HG03060 (cell line): ENCODE results near the gene PHTF2.

Source experiments
- ATAC-seq: cut with Tn5 transposase; IDR thresholded peaks from one replicate; pipeline ENCODE4 v1.9.1; 2021; ENCODE audit warnings: low read depth, moderate number of reproducible peaks; ENCODE audit not compliant: unreplicated experiment

PHTF2 gene

DNA sequence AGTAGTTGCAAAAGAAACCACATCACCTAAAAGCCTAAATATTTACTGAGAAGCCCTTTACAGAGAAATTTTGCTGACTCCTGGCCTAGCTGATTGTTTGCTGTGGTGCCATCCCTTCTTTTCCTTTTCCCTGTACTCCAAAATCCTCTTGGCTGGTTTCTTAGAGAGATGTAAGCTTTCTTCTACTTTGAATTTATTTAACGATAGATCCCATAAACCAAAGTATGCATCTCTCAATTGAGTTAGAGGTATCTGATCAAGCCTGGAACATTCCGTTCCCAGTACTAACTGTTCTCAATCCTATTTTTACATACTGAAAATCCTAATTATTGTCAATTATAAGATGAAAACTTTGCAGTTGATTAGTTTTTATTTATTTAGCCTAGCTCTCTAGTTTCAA is 6.6 kb upstream of the PHTF2 start:
- no peak for ATAC-seq

DNA sequence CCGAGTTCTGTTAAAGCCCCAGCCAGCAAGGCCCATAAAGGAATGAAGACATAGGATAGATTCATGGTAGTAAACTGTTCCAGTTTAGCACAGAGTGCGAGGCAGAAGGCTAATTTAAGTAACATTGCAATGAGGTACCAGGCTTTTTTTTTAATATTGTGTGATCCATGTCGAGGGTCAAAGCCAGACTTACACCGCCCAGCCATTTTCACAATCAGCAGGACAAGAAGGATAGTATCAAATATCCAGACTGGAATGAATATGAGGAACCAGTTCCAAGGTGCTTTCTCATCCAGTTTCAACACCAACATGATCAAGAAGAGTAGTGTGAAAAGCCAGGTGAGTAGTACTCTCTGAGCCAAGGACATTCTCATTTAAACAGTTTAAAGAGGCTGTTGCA is 4.6 kb upstream of the PHTF2 start:
- ATAC-seq = no peak

DNA sequence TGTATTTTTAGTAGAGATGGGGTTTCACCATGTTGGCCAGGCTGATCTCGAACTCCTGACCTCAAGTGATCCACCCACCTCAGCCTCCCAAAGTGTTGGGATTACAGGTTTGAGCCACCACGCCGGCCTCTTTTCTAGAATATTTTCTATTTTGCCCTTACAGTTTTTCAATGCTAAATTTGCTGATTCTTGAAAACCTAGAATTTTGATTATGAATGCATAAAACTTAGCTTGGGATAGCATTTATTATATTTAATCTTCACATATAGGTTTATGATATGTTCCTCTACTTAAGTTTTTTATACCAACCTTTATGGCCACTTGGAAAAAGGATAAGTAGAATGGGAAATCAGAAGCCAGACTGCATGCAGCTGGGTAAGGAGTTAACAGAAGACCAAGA is 2.5 kb upstream of the PHTF2 start:
- ATAC-seq = no peak

DNA sequence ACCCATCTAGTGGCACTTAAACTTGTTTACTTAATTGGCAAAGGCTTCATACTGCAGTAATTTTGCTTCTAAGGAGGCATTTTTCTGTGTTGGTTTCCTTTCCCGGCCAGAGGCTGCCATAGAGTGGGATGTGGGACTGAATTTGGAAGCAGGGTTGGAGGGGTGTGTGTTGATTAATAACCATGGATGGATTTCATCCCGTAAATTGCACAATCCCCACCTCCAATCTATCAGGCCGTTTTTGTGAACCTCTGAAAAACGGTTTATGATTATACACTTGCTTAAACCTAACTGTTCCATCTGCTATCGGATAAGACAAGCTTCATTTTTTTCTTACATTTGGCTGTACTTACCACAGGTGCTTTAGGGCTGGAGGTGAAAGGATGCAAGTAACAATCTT is 1.6 kb upstream of the PHTF2 start:
- ATAC-seq = no peak

DNA sequence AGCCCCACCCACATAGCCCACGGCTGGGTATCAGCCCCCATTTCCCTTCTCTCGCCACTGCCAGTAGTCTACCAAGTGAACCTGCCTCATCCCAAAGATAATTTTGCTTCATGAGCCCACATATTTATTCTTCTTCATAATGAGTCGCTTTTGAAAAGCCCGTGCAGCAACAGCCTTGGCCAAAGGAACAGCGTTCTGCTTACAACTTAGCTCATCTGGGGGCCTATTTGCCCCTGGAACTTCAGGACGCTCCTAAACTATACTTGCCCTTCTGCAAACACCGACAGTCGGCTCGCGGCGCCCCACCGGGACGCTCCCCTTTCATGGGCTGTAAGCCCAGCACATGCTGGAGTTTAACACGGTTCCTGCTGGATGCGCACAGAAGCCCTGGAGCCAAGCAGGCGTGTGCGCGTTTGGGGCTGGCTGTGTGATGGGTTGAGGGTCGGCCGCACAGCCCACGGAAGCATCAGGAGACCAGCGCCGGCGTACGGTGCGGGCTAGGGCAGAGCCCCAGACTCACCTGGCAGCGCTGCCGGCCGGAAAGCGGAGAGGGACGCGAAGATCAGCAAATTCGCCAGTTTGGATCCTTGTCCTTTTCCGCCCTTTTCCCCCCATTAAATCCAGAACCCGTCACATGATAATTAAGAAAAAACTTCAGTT is 709 bp upstream of the PHTF2 start:
- peak; percentile 6 for ATAC-seq

DNA sequence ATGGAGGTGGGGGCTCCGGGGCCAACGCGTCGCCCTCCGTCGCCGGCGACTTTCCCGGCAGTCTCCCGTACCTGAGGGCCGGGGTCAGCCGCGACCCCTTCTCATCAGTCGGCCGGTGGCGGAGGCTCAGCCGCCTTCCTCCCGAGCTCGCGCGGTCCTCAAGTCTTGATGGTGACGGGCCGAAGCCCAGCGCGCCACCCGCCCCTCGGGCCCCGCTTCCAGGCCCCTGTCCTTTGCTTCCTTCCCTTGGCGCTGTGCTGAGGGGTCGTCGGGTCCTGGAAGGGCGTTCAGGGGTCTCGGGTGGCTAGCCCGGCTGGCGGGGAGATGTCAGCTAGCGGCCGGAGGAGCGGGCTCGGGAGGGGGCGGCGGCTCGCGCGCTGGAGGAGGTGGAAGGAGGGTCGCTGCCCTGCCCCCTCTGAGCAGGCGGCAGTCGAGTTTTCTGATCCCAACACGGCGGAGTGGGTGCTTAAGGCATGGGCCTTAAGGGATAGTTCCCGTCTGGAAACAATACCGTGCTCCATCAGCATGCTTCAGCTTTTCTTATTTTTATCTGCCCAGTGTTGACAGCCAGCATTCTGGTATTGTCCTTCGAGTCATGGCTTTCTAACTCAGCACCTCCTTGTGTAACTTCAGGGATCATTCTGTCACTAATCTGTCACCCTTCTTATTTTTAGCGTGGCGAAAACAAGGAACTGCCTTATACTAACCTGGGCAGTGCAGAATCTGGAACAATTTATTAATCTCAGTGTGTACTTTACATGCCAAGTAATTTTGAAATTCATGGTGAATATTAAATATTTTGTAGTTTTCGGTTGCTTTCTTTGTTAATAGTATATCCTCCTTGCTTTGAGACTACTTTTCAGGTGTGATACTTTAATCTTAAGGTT is 748 bp downstream of the PHTF2 start:
- no peak for ATAC-seq

DNA sequence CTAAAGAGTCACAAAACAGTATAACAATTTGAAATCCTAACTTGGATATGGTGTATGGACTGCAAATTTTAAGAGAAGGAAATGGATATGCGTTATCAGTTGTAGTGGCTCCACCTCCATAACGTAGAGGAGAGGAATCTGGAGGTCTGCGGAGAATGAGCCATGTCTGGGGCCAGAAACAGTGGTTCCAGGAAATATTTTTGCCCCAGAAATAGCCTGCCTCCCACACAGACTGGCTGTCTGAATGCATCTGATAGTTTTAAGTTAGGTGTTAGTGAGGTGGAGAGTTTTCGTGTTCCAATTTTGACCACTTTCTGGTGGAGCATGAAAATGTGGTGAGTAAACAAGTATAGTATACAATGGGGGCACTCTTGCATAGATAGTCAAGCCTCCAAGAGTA is 1.6 kb downstream of the PHTF2 start:
- peak; percentile 20 for ATAC-seq

DNA sequence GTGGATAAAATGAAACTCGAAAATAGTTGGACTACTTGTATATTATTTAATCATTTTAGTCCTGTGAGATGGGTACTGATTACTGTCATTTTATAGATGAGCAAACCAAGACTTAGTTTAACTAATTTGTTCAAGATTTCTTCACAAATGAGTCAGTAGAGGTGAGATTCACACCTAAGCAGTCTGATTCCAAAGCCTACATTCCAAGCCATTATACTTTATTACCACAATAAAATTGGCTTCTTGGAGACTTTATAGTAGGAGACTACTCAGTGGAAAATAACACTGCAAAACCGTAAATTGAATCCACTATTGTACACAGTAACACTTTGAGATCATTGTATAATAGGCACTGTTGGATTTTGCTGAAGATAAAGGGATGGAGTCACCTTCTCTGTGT is 2.2 kb downstream of the PHTF2 start:
- ATAC-seq = no peak

DNA sequence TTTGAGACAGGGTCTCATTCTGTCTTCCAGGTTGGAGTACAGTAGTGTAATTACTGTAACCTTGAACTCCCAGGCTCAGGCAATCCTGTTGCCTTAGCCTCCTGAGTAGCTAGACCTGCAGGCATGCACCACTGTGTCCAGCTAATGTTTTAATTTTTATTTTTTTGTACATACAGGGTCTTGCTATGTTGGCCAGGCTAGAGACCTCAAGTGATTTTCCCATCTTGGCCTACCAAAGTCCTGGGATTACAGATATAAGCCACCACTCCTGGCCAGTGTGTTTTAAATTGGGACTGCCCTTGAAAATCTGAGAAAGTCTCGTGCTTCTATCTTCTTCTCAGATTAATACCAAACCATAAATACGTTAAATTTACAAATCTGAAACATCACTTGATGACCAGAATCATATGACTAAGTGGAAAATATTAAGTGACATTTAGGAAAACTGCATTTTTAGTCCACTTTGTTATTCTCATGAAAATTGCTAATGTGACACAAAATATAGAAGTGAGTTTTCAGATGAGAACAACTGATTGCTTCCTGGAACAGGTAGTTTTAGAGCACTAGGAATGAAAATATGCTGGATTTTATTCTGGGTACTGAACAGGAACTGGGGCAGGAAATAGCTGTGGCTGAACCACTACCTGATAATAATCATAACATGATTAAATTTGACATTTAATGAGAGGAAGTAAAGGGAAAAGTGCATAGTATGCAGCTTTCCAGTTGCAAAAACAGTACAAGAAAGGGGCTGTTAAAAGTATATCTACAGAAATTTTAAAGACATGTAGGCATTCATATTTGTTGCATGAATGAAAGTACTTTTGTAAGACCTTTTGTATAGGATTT is 4.2 kb downstream of the PHTF2 start:
- ATAC-seq = no peak

DNA sequence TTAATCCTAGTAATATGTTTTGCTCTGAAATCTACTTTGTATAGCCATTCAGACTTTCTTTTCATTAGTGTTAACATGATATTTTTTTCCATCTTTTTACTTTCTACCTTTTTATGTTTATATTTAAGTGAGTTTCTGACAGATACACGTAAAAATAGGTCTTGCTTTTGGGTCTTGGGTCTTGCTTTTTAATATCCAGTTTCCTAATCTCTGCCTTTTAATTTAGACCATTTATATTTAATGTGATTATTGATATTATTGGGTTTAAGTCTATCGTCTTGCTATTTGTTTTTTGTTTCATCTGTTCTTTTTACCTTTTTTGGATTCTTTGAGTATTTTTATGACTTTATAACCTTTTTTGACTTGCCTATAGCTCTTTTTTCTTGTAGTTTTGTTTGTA is 7.9 kb downstream of the PHTF2 start:
- no peak for ATAC-seq

DNA sequence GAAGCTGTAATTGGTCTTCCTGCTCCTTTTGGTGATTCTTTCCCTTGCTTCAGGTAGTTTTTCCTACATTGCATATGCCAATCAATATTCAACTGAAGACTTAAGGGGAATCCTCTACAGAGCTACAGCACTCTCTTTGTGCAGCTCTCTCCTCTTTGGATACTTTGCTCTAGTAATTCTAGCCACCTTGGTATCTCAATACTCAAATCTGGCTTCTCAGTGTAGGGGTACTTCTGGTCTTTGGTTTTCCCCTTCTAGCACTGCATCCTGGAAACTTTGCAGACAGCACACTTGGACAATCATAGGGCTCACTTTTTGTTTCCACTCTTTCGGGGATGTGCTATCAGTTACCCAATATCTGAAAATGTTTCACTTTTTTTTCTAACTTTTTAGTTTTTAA is 9.9 kb downstream of the PHTF2 start:
- ATAC-seq = no peak

DNA sequence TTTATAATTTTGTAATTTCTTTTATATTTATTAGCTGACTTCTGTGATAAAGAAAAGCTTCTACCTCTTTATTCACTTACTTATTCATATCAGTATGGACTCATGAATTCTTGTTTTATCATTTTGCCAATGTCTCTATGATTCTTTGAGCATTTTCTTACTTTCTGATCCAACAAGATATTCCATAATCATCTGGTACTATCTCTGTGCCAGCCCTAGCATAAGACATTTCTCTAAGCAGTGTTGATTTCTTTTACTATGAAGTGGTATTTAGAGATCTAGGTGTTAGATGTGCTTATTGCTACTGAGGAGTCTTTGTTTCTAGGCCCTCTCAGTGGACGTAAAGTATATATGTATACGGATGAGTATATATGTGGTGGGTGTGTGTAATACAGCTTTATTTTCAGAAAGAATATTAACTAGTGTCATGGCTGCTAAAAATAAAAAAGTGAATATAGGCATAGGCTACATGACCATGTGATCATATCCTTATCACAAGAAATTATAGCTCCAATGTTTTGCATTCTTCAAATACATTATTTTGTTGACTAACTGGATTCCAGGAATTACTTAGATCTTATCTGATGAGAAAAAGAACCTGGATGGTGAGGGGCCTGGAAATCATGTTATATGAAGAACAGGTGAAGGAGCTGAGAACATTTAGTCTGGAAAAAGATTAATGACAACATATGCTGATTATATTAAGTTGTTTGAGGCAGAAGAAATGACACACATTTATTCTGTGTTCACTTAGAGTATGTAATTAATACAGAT is 13.1 kb downstream of the PHTF2 start:
- no peak for ATAC-seq

DNA sequence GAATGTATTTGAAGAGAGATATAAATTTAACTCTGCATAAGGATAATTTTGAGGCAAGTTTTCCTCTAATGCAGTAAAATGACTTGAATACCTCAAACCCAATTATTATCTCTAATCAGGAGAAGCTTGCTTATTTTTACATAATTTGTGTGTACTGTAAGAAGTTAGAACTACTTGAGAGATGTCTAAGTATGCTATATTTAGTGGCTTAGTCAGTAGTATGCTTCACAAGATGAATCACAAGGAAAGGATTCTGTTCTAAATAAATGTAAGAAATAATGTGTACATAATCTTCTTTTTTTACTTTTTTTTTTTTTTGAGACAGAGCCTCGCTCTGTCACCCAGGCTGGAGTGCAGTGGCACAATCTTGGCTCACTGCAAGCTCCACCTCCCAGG is 13.7 kb downstream of the PHTF2 start:
- no peak for ATAC-seq

DNA sequence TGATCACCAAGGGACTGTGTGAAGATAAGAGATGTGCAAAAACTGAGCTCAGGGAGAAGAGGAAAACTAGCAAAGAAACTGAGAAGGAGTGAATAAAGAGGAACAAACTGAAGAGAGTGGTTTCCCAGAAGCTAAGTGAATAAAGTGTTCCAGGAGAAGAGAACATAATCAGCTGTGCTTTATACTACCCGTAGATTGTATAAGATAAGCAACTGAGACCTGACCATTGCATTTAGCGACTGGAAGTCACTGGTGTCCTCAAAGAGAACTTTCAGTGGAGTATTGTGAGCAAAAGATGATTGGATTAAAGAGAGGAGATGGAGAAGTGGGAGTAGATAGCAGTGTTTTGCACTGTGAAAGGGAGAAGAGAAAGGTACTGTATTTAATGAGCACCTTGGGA is 14.6 kb downstream of the PHTF2 start:
- no peak for ATAC-seq

DNA sequence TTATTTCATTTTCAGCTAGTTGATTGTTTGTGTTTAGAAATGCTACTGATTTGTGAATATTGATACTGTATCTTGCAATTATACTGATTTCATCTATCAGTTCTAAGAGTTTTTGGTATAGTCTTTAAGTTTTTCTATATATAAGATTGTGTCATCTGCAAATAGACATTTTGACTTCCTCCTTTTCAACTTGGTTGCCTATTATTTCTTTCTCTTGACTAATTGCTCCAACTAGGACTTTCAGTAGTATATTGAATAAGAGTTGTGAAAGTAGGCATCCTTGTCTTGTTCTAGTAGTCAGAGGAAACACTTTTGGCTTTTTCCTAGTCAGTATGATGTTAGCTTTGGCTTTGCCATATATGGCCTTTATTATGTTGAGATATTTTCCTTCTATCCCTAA is 20.4 kb downstream of the PHTF2 start:
- no peak for ATAC-seq

DNA sequence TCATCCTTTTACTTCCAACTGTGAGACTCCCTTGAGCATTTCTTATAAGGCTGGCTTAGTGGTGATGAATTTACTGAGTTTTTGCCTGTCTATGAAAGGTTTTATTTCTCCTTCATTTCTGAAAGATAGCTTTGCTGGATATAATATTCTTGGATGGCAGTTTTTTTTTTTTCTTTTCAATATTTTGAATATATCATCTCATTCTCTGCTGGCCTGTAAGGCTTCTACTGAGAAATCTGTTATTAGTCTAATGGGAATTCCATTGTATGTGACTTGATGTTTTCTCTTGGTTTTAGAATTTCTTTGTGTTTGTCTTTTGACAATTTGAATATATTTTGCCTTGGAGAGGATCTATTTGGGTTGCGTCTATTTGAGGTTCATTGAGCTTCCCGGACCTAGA is 22.4 kb downstream of the PHTF2 start:
- no peak for ATAC-seq

DNA sequence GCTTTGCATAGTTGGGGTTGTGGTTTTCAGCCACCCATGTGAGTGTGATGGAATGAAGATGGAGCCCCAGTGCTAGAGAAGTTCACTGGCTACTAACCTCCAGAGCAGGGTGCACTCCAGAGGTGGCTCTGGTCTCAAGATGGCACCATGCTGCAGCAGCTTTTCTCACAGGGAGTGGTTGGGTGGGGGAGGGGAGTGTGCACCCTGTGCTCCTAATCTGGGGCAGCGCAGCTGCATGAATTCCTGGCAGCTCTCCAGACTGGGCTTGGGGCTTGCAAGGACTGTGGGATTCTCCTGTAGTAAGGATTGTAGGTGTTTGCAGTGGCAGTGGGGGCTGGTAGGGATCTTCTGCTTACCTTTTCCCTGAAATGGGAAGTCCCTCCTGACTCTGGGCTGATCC is 23.7 kb downstream of the PHTF2 start:
- ATAC-seq = no peak

DNA sequence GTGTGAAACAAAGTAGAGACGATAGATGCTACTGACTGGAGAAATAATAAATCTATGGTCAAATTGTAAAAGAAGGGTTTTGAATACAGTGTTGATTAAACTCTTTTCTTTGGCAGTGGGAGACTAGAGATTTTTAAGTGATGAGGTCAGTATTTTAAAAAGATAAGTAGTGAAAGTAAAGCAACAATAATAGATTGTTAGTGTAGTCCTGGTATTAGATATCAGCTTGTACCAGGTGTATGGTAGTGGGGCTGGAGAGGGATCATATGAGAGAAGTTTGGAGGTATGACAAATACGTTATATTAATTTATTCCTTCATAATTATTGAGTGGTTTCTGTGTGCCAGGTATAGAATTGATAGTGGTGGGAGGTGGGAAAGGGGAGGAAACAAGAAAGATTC is 25.2 kb downstream of the PHTF2 start:
- peak; percentile 13 for ATAC-seq

DNA sequence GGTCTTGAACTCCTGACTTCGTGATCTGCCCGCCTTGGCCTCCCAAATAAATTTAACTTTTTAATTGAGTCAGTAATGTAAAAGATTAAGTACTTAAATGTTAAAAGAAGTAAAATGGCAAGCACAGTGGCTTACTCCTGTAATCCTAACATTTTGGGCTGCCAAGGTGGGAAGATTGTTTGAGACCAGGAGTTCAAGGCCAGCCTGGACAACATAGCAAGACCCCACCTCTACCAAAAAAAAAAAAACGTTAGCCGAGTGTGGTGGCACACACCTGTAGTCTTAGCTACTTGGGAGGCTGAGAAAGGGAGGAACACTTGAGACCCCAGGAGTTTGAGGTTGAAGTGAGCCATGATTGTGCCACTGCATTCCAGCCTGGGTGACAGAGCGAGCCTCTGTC is 26.1 kb downstream of the PHTF2 start:
- no peak for ATAC-seq

DNA sequence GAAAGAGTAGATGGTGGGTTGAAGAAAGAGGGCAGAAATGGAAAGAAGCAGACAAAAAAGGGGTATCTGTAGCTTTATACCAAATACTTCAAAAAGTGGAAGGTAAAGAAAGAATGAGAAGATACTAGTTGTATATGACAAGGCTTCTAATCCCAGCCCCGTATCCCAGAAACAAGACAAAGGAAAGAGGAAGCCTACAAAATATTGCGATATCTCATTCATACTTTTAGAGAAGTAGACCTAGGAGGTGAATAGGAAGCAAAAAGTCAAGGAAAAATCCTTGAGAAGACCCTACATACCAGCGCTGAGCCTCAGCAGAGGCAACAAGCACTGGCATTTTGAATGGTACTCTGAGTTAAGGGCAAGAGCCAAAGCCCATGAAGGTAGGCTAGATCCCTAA is 26.6 kb downstream of the PHTF2 start:
- ATAC-seq = no peak

DNA sequence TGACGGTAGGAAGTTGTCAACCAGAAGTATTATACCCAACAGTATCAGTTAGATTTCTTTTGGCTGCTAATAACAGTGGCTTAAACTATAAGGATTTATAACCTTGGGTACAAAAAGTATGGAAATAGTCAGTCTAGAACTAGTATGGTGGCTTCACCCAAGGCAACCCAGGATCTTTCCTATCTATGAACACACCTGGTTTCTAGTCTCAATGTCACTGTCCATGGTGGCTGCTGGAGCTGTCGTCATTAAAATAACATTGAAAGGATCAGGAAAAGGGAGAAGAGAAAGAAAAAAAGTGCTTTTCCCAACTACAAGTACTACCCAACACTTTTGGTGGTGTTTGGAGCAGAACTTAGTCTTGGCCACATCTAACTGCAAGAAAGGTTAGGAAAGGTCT is 27.7 kb downstream of the PHTF2 start:
- ATAC-seq = no peak
